HG03045 (cell line): ENCODE data around the gene EFNA3.

Experiments
- ATAC-seq: cut with Tn5 transposase; IDR thresholded peaks from one replicate; pipeline ENCODE4 v1.9.1; 2021; ENCODE audit warnings: mild to moderate bottlenecking, moderate library complexity; ENCODE audit not compliant: unreplicated experiment

EFNA3 gene

DNA sequence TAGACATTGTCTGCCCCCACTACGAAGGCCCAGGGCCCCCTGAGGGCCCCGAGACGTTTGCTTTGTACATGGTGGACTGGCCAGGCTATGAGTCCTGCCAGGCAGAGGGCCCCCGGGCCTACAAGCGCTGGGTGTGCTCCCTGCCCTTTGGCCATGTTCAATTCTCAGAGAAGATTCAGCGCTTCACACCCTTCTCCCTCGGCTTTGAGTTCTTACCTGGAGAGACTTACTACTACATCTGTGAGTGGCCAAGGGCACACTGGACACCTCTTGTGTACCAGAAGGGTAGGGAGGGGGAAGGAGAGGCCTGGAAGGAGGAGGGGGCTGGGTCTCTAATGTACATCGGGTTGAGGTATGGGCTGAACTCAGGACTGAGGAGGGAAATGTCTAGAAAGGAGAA is 11.9 kb upstream of the EFNA3 start:
- no peak for ATAC-seq

DNA sequence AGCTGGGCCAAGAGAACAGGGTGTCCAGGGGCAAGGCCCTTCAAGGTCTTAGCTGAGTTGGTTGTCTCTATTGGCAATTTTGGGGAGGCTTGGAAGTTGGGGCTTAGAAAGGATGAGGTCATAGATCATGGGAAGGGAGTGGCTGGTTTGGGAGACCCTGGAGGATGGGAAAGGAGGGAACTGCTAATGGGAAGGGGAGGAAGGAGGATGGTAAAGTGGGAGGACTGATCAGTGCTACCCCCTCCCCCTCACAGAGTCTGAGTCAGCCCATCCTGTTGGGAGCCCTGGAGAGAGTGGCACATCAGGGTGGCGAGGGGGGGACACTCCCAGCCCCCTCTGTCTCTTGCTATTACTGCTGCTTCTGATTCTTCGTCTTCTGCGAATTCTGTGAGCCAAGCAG is 10.0 kb upstream of the EFNA3 start:
- no peak for ATAC-seq

DNA sequence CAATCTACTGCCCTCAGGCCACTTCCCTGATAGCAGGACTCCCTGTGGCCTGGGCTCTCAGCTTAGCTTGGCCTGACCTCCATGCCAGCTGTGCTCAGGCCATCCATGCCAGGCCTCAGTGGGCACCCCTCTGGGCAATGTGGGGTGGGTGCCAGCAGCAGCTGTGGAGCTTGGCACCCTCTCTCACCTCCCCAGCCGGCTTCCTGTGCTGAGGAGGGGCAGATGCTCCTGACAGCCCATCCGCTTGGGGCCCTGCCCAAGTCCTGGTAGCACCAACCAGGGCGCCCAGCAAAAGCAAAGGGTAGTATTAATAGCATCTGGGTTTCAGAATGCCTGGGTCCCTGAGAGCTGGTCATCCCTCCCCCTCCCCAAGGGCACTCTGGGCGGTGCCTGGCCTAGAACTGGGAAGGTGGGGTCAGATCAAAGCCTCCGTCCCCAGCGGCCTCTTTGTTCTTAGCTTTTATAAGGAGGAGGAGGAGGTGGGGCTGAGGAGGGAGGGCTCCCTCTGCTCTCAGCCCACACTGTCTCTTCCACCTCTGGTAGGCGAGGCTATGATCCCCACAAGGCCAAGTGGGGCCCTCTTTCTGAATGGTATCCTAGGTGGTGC is 9.0 kb upstream of the EFNA3 start:
- ATAC-seq: no peak

DNA sequence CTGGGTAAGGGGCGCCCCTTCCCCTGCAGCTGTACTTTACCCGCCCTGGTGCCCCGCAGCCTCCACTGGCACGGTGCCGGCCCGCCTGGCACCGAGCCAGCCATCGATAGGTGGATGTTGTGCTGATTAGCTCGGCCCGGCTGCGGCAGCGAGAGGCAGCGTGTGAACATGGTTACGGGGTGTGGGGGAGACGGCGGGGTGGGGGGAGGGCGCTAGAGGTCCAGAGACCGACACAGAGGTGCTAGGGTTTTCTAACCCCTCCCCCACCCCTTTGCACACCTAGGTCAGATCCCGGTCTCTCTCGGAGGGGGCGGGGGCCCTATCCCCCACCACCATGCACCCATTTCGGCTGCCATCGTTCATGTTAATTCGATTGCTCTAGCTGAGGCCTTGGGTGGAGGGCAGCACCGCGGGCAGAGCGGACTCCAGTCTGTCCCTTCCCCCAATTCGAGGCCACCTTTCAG is 8.4 kb upstream of the EFNA3 start:
- no peak for ATAC-seq

DNA sequence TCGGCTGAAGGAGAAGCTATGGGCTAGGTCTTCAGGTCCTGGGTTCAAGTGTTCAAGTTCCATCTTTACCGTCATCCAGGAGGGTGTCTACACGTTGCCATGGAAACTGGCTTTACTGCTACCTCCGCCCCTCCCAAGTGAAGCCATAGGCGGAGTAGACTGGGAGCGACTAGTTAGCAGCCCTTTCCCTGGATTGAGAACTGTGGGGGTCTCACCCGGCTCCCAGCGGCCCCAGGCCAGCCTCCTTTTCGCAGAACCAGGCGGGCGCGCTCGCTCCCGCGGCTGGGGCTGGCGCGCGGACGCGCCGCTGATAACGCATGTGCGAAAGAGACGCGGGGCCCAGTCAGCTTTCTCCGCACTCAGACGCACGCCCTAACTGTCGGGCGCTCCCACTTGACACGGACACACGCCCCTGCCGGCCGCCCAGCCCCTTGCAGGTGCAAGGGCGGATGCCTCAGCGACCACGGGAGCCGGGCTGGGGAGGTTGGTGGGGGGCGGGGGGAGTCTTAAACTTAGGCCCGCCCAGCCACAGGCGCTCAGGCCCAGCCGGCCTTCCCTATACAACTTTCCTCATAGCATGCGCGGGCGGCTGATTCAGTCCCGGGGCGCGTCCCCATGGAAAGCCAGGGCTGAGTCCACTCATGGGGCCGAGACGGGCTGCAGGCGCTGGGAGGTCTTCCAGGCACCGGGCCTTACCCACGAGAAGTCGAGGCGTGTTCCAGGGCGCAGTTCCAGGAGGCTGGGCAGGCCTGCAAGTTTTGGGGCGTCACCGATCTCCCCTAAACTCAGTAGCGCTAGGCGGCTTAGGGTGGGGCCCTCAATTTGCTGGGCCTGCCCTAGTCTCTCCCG is 7.7 kb upstream of the EFNA3 start:
- ATAC-seq: peak; percentile 61

DNA sequence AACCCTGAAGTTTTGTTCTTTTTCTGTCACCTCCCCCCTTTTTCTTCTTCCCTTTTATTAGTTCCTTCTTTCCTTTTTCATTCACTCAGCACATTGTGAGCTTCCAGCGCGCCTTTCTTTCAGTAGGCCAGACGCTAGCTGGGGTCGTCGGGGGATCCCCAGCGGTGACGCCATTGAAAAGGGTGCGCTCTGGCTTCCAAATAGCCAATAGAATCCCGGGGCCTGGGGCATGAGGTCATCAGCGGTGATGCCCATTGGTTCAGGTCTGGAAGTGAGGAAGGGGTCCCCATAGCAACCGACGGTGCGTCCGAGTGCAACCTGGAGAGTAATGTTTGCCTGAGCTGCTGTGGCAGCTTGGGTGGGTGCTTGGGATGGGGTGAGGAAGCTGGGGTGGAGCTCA is 6.9 kb upstream of the EFNA3 start:
- no peak for ATAC-seq

DNA sequence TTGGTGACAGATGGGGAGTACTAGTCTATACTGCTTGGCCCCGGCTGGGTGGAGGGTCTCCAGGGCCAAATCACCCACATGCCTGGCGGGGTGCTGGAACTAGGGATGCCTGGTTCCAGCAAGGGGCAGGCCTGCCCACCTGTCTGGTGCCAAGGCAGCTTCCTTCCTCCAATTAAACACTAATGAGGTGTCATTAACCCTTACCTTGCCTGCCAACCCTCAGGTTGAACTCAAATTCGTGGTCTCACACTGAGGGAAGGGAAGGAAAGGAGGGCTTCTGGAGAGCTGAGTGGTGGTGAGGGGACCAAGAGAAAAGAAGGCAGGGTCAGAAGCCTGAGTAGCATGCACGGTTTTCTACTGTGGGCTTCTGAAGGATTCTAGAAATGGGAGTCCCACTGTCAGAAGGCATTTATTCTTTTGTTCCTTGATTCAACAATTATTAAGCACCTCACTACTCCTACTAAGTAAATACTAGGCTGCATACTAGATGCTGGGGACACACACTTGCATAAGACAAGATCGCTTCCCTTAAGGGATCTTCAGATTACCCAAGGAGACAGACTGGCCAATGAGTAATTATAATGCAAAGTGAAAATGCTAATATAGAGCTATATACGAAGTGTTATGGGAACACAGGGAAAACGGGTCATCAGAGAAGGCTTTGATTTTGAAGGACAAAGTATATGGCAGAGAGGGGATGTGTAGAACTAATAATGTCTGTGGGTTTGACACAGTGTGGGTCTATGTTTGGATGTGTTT is 5.9 kb upstream of the EFNA3 start:
- no peak for ATAC-seq

DNA sequence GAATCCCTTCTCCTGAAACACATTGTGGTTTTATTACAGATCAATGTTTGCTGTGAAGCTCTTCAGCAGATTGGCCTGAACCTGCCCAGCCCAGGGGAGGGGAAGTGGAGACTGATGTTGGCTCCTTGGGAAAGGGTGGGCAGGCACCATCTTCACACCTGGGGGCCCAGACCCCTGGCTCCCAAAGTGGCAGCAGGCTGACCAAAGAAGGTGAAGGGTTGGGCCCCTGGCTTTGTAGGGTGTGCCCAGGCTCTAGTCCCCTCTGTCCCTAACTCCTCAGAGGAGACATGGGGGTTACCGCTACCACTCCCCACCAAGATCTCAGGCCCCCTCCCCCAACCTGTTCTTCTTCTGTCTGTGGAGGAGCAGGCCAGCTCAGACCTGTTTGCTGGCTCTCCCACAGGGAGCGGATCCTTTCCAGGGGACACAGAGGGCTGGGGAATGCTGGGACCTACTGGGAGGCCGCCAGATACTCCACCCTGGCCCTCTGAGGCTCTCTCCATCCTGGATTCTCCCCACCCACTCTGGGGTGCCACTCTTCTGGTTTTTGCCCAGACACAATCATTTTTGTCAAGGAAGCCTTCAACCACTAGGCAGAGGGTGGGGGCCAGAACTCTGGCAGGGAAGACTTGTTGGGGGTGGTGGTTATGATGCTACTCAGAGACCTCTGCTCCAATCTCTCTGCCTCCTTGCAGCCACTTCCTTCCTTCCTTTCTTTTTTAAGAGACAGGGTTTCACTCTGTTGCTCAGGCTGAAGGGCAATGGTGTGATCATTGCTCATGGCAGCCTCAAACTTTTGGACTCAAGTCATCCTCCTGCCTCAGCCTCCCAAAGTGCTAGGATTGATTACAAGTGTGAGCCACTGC is 5.0 kb upstream of the EFNA3 start:
- no peak for ATAC-seq

DNA sequence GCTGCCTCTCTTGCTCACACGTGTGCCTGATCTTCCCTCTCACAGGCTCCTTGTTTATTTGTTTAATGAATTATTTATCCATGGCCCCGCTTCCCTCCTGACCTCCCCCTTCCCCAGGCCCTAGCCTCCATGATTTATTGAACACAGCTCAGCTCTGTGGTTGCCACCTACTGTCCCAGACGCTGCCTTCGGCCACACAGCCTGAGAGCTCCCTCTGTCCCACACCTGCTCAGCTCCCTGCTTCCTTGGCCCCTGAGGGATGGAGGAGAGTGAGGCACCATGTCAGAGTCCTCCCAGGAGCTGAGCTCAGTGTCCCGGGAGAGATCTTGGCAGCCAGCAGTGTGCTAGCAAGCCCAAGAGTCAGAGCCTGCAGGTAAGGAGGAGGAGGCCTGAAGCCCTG is 3.1 kb upstream of the EFNA3 start:
- no peak for ATAC-seq

DNA sequence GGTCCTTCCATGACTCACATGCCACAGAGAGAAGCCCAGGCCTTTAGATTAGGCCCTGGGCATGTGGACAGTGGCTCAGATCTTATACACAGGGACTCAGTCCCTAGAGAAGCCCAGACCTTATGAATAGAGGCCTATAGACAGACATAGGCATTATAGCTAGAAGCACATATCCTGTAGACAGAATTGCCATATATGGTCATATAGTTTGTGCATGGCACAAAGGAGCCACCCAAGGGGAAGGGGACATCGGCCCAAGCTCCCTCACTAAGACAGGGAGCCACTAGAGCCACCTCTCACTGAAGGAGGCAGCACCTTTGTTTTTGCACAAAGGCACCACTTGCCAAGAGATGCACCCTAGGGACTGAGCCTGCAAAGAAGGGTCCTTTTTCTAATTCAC is 2.3 kb upstream of the EFNA3 start:
- no peak for ATAC-seq

DNA sequence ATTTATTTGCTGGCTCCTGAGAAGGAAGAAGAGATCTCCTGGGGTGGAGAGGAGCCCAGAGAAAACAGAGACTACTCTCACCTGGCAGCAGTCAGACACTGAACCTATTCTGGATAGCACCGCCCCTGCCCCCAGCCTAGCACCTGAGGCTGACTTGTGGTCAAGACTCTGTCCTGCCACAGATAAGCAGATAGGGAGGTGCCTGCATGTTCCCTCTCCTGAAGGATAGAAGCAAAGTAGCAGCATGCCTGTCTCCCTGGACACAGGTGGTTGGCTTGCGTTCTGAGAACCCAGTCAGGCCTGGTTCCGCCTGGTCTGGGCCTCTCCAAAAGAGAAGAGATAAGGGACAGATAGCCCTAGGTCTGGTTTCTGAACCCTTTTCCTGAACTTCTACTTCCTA is 1.3 kb upstream of the EFNA3 start:
- ATAC-seq: no peak

DNA sequence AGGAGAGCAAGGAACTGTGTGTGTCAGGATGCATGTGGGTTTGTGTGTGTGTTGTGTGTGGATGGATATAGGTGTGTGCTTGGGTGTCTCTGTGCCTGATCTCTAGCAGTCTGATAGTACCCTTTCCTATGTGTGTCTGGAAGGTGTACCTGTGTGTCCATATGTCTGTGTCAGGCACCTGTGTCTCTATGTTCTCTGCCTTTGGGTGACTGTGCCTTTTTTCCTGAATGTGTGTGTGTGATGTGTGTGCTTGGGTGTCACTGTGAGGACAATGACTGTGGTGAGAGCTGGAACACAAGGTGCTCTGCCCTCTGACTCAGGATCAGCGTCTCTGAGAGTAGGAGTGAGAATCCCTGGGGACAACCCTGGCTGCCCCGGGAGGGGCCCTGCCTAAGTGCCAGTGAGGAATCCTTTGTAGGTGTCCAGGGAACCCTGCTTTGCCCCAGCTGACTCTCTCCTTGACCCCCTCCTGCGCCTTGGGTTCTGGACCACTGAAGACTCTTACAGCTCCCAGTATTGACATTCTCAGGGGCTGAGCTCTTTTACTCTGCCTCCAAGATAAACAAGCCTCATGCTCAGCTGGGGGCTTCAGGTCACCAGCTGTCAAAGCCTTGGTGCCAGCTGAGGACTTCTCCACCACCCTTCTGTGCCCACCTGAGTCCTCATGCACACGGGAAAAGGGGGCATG is 735 bp upstream of the EFNA3 start:
- no peak for ATAC-seq

DNA sequence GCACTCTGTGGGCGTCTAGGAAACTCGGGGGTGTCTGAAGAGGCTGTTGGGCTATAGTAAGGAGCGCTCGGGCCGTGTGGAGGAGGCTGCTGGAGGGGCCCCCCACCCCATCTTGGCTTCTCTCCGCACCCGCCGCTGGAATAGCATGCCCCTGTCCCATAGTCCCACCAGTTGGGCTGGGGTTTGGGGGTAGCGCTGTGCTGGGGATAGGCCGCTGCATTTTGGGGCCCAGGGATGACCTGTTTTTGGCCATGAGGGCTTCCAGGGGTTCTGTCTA is 511 bp downstream of the EFNA3 start:
- no peak for ATAC-seq

DNA sequence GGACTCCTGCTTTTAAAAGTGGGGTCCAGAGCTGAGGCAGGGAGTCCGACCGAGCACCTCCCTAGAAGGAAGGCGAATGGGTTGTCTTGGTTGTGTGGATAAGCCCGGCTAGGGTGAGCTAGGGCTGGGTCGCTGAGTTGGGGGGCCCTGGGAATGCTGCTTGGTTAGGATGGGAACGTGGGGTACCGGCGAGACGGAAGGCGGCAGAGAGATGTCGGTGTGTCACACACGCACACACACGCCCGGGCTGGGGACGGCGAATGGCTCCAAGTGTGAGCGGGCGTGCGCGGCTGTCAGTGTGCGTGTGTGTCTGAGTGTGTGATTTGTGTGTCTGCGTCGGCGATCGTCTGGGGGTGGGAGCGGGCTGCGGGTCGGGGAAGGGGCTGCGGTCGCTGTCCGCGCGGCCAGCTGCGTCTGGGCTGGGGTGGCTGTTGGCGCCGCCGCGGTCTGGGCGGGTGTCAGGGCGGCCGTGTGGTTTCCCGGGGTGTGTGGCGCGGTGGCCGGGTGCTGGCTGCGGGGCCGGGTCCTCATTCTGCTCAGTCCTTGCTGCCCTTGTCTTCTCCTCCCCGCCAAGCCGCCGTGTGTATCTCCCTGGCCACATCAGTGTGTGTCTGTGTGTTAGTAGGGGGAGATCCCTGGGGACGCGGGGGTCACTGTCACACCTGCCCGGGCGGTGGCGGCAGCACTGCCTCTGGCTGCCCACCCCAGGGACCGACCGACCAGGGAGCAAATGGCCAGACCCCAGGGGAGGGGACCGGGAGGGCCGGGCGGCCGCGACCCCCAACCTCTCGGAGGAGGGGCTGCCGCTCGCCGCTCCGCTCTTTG is 1.1 kb downstream of the EFNA3 start:
- no peak for ATAC-seq

DNA sequence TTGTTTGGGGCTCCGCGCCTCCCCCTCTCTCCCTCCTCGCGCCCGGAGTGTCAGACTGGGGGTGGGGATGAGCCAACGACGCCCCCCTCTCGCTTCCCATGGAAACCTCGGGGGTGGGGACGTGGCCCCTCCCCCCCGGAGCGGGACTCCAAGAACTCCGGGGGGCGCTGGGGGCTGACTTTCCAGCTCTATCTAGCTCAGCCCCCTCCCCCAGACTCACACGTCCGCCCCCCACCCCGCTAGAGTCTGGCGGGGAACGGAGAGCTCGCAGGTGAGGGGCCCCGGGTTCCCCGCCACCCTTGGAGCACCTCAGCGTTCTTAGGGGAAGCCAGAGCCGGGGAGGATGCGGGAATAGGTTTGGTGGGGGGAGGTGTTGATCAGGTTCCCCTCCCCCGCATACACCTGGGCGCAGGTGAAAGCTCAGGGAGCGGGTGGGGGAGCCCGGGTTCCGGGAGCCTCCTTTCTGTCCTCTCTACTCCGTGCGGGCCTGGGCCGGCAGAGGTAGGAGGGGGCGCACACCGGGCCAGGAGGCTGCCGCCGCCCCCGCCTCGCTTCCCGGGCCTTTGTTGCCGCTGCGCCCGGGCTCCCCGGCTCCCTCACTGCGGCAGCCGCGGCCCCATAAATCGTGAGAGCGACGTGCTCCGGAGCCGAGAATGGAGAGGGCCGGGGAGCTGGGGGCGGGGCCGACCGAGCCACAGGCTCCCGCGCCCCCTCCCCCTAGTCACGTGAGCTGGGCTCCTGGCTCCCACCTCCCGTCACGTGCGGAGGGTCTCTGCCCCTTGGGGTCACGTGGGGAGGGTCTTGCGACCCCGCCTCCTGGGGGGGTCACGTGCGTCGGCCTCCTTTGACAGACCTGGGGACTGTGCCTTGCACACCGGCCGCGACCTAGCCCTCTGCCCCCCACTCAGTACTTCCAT is 1.9 kb downstream of the EFNA3 start:
- no peak for ATAC-seq

DNA sequence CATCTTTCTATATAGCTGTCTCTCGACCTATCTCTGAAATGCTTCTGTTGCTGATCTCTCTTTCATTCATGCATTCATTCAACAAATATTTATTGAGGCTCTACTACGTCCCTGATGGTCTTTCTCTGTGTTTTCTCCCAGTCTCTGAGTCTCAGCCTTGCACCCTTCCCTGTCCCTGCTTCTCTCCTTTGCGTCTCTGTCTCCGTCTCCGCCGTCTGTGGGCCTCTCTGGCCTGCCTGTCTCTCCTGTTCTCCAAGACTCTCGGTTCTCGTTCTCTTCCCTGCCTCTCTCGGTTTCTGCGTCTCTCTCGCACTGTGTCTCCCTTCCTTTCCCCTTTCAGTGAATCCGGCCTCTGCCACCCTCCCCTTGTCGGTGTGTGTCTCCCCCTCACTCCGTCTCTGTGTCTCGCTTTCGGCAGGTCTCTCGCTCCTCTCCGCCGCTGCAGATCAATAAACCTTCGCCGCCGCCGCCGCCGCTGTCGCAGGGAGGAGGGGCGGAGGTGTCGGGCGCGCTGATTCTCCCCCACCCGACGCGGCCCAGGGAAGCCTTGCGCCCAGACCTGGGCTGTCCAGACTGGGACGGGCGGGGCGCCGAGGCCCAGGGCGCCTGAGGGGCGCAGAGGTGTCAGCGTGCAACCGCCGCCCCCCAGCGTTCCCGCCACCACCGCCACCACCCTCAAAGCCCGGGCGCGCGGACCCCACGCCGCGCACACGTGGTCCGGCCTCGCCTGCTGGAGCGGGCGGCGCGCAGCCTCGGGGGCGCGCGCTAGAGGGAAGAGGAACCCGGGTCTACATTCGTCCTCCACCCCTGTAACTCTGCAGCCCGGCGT is 3.0 kb downstream of the EFNA3 start:
- no peak for ATAC-seq

DNA sequence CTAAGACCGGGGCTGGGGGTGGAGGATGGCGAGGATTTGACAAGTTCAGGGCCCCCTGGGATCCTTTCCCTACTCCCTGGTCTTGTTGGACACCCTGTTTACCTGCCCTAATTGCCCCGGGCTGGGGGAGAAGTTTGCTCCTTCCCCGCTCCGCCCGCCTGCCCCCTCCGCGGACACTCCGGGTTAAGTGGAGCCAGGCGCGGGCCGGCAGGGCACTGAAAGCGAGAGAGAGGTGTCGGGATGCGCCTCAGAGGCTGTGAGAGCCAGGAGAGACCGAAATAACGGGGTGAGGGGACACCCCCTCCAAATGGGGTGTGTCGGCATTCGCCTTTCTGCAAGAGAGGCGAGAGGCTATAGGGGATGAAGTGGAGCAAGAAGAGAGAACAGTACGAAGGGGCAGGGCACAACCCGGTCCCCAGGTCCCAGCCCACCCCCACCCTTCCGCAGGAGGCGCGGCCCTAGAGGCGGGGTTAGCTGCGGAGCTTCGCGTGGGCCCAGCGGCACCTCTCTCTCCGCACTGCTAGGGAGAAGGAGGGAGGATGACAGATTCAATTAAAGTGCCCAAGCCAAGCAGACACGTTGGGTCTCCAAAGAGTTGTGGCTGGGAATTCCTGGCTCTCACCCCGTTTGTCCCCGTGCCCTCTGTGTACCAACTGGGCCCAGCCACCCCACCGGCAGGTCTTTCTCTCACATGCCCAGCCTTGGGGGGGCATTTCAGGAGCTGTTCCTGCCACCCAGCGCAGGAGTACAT is 3.8 kb downstream of the EFNA3 start:
- ATAC-seq: no peak
